Mesothelial cell of epicardium (in vitro differentiated cells): ENCODE measurements around the gene VAC14. TPM values are rescaled to one million over a fixed set of nuclear protein-coding genes. Genes with fewer than 3 reads are reported as not detected.

Experiments used
- DNase-seq, 2 experiments: peaks; one replicate each; pipeline ENCODE4 v3.0.0; 2021; ENCODE audit warnings: low spot score in 2 of 2; ENCODE audit not compliant: unreplicated experiment in 2 of 2
- H3K27ac Mint-ChIP-seq: 2 replicates; pipeline ENCODE4 v1.8.0; 2021; ENCODE audit warnings: mixed read lengths
- H3K27me3 Mint-ChIP-seq: 2 replicates; pipeline ENCODE4 v1.8.0; 2021; ENCODE audit warnings: low read depth, mixed read lengths
- H3K36me3 Mint-ChIP-seq: 2 replicates; pipeline ENCODE4 v1.8.0; 2021; ENCODE audit warnings: mixed read lengths
- H3K4me1 Mint-ChIP-seq: 2 replicates; pipeline ENCODE4 v1.8.0; 2021; ENCODE audit warnings: mixed read lengths
- H3K4me3 Mint-ChIP-seq: 2 replicates; pipeline ENCODE4 v1.8.0; 2021; ENCODE audit warnings: mild to moderate bottlenecking, moderate library complexity, mixed read lengths
- H3K9me3 Mint-ChIP-seq: 2 replicates; pipeline ENCODE4 v1.8.0; 2021; ENCODE audit warnings: mixed read lengths
- CTCF ChIP-seq: fragments of 200-600 bp; sonication (generic); IDR thresholded peaks from one replicate; pipeline ENCODE4 v1.5.0; 2021; ENCODE audit warnings: antibody characterized with exemption; ENCODE audit not compliant: unreplicated experiment
- total RNA-seq: library from RNA; stranded (reverse); gene quantifications from 3 replicates; pipeline ENCODE4 v1.2.1, GENCODE V29; 2021

The VAC14 gene
- total RNA-seq, 1 donor from 2014 or later: 39.1 TPM

GRCh38 chr16:70789595-70790447, 11.1 kb downstream of the VAC14 start:
- DNase-seq: no peak
- Mint-ChIP-seq H3K36me3 (peaks cover 3% of the 10 kb centered on the region), H3K27me3 (no peaks in the 10 kb centered on the region), H3K4me3 (no peak overlapping the region), H3K4me1 (no peaks in the 10 kb centered on the region), H3K27ac (no peak overlapping the region), H3K9me3 (no peaks in the 10 kb centered on the region)
- TF ChIP-seq CTCF: no peak

GRCh38 chr16:70788668-70789594, 12.0 kb downstream of the VAC14 start:
- Mint-ChIP-seq H3K4me3 (no peak overlapping the region), H3K36me3 (peaks cover 3% of the 10 kb centered on the region), H3K27me3 (no peaks in the 10 kb centered on the region), H3K4me1 (no peaks in the 10 kb centered on the region), H3K9me3 (no peaks in the 10 kb centered on the region), H3K27ac (no peak overlapping the region)
- no peak for DNase-seq
- TF ChIP-seq CTCF: no peak

- DNase-seq: no peak
- Mint-ChIP-seq H3K36me3 (peaks cover 22% of the 10 kb centered on the region), H3K27ac (no peak overlapping the region), H3K9me3 (peaks cover 3% of the 10 kb centered on the region), H3K27me3 (no peaks in the 10 kb centered on the region), H3K4me1 (no peaks in the 10 kb centered on the region), H3K4me3 (no peak overlapping the region)
- no peak for TF ChIP-seq CTCF
Observed at GRCh38 chr16:70786020-70786755, 14.8 kb downstream of the VAC14 start.

GRCh38 chr16:70784692-70785555, 16.0 kb downstream of the VAC14 start:
- Mint-ChIP-seq H3K36me3 (peaks cover 34% of the 10 kb centered on the region), H3K27ac (no peak overlapping the region), H3K9me3 (peaks cover 3% of the 10 kb centered on the region), H3K4me1 (no peaks in the 10 kb centered on the region), H3K27me3 (no peaks in the 10 kb centered on the region), H3K4me3 (no peak overlapping the region)
- no peak for TF ChIP-seq CTCF
- DNase-seq: no peak
